ENCODE results near the gene OMP. TPM values are rescaled to one million over a fixed set of nuclear protein-coding genes. Genes with fewer than 3 reads are reported as not detected.
"Not testable (repeated sequence)": the region's sequence is repeated elsewhere in the genome, so short reads cannot be mapped to it uniquely, and the experiment has no call there.

Gene OMP
- total RNA-seq, 3 donors from 2014 or later = not detected

GRCh38 chr11:77056814-77057402, 45.7 kb upstream of the OMP start:
- DNase-seq (ENCODE audit: low spot score in 2 of 2) = no peak
- intact Hi-C loops (cut with DNase I; ENCODE audit: low total_unique reads) = no loop called here
- Histone ChIP-seq H3K27ac (no peak overlapping the region), H3K4me1 (no peaks in the 10 kb centered on the region), H3K4me3 (no peak overlapping the region), H3K27me3 (no peaks in the 10 kb centered on the region), H3K36me3 (no peaks in the 10 kb centered on the region), H3K9me3 (peaks cover 15 to 16% of the 10 kb centered on the region in 2 donors)
- no peak for TF ChIP-seq POLR2AphosphoS5 (IDR thresholded peaks at IDR 0.05)

GRCh38 chr11:77057938-77058474, 44.6 kb upstream of the OMP start:
- intact Hi-C loops (cut with DNase I; ENCODE audit: low total_unique reads) = no loop called here
- Histone ChIP-seq H3K4me3 (no peak overlapping the region), H3K9me3 (peaks cover 15 to 16% of the 10 kb centered on the region in 2 donors), H3K27me3 (no peaks in the 10 kb centered on the region), H3K27ac (no peak overlapping the region), H3K36me3 (no peaks in the 10 kb centered on the region), H3K4me1 (no peaks in the 10 kb centered on the region)
- no peak for TF ChIP-seq POLR2A (IDR thresholded peaks at IDR 0.05)
- no peak for TF ChIP-seq CTCF (IDR thresholded peaks at IDR 0.05)
- no peak for TF ChIP-seq POLR2AphosphoS5 (IDR thresholded peaks at IDR 0.05)
- peak in 1 of 2 donors; percentile 22 for DNase-seq (ENCODE audit: low spot score in 2 of 2)

- peaks cover 15 to 16% of the 10 kb centered on the region in 2 donors for H3K9me3 ChIP-seq
- intact Hi-C loops (cut with DNase I; ENCODE audit: low total_unique reads) = no loop called here
- TF ChIP-seq POLR2AphosphoS5 (IDR thresholded peaks at IDR 0.05) (no peak), CTCF (IDR thresholded peaks at IDR 0.05) (no peak), POLR2A (IDR thresholded peaks at IDR 0.05) (no peak)
- no peak for DNase-seq (ENCODE audit: low spot score in 2 of 2)
- no peak overlapping the region for H3K4me3 ChIP-seq
- no peaks in the 10 kb centered on the region for H3K27me3 ChIP-seq
- H3K36me3 ChIP-seq = no peaks in the 10 kb centered on the region
- H3K4me1 ChIP-seq = no peaks in the 10 kb centered on the region
- no peak overlapping the region for H3K27ac ChIP-seq
Observed at GRCh38 chr11:77058900-77059299, 43.7 kb upstream of the OMP start.

- intact Hi-C loops (cut with DNase I; ENCODE audit: low total_unique reads) = loop anchor here (10.0 kb wide), 1 partner anchor 245 kb away; no protein-coding TSS in a partner anchor
- no peak overlapping the region for H3K4me3 ChIP-seq
- TF ChIP-seq CTCF (IDR thresholded peaks at IDR 0.05) (no peak), POLR2A (IDR thresholded peaks at IDR 0.05) (no peak), POLR2AphosphoS5 (IDR thresholded peaks at IDR 0.05) (no peak)
- no peaks in the 10 kb centered on the region for H3K4me1 ChIP-seq
- H3K27ac ChIP-seq = no peak overlapping the region
- no peak for DNase-seq (ENCODE audit: low spot score in 2 of 2)
- H3K9me3 ChIP-seq = peaks cover 15 to 16% of the 10 kb centered on the region in 2 donors
- H3K36me3 ChIP-seq = no peaks in the 10 kb centered on the region
- no peaks in the 10 kb centered on the region for H3K27me3 ChIP-seq
Observed at GRCh38 chr11:77059806-77060205, 42.8 kb upstream of the OMP start.

GRCh38 chr11:77060234-77060633, 42.4 kb upstream of the OMP start:
- DNase-seq (ENCODE audit: low spot score in 2 of 2) = no peak
- H3K27me3 ChIP-seq = no peaks in the 10 kb centered on the region
- no peak for TF ChIP-seq POLR2A (IDR thresholded peaks at IDR 0.05)
- TF ChIP-seq POLR2AphosphoS5 (IDR thresholded peaks at IDR 0.05) = no peak
- TF ChIP-seq CTCF (IDR thresholded peaks at IDR 0.05) = no peak
- no peak overlapping the region for H3K4me3 ChIP-seq
- no peak overlapping the region for H3K27ac ChIP-seq
- no peaks in the 10 kb centered on the region for H3K36me3 ChIP-seq
- H3K9me3 ChIP-seq = peaks cover 15 to 16% of the 10 kb centered on the region in 2 donors
- intact Hi-C loops (cut with DNase I; ENCODE audit: low total_unique reads) = loop anchor here (10.0 kb wide), 1 partner anchor 245 kb away; no protein-coding TSS in a partner anchor
- no peaks in the 10 kb centered on the region for H3K4me1 ChIP-seq

GRCh38 chr11:77061258-77061657, 41.4 kb upstream of the OMP start:
- not testable (repeated sequence) for H3K36me3 ChIP-seq; H3K4me1 ChIP-seq; H3K27ac ChIP-seq; H3K4me3 ChIP-seq; H3K27me3 ChIP-seq; H3K9me3 ChIP-seq; DNase-seq (ENCODE audit: low spot score in 2 of 2)
- intact Hi-C loops (cut with DNase I; ENCODE audit: low total_unique reads) = loop anchor here (10.0 kb wide), 1 partner anchor 246 kb away; no protein-coding TSS in a partner anchor
